Central memory CD4-positive, alpha-beta T cell (primary cell): Measurements from ENCODE around the gene DCAF6.
"Not testable (repeated sequence)": the region's sequence is repeated elsewhere in the genome, so short reads cannot be mapped to it uniquely, and the experiment has no call there.

Experiments used
- DNase-seq: peaks from one replicate; pipeline ENCODE4 v3.0.0; 2022
- total RNA-seq, 3 experiments: gene quantifications; one replicate each; lab custom pipeline; 2026; lab: John Stamatoyannopoulos, UW

Gene DCAF6
- 38.3 to 57.4 (median 47.1) reads per million in 3 experiments for total RNA-seq

- peak; percentile 99 for DNase-seq
Observed at GRCh38 chr1:167936068-167936929, at the start of gene DCAF6. TSS of gene DCAF6 (plus strand) at chr1:167936683. CDS start at chr1:167936912, 229 bp downstream.

GRCh38 chr1:167887187-167887586 lies 49.3 kb upstream of the DCAF6 start:
- not testable (repeated sequence) for DNase-seq

GRCh38 chr1:167890400-167890799 lies 46.1 kb upstream of the DCAF6 start:
- DNase-seq: no peak

- DNase-seq: no peak
Observed at GRCh38 chr1:167893798-167894197, 42.7 kb upstream of the DCAF6 start.

- no peak for DNase-seq
Observed at GRCh38 chr1:167898578-167899222, 37.8 kb upstream of the DCAF6 start.

GRCh38 chr1:167899253-167899681 lies 37.2 kb upstream of the DCAF6 start:
- no peak for DNase-seq

- DNase-seq: no peak
Observed at GRCh38 chr1:167900907-167901306, 35.6 kb upstream of the DCAF6 start.

- DNase-seq: no peak
Observed at GRCh38 chr1:167904652-167905130, 31.8 kb upstream of the DCAF6 start.

- DNase-seq: no peak
Observed at GRCh38 chr1:167905182-167905581, 31.3 kb upstream of the DCAF6 start.

- DNase-seq: no peak
Observed at GRCh38 chr1:167905671-167906070, 30.8 kb upstream of the DCAF6 start.

GRCh38 chr1:167909691-167910180 lies 26.7 kb upstream of the DCAF6 start:
- no peak for DNase-seq

GRCh38 chr1:167910530-167910929 lies 26.0 kb upstream of the DCAF6 start:
- no peak for DNase-seq

- DNase-seq: no peak
Observed at GRCh38 chr1:167911413-167911812, 25.1 kb upstream of the DCAF6 start.

GRCh38 chr1:167912294-167912693 lies 24.2 kb upstream of the DCAF6 start:
- no peak for DNase-seq

GRCh38 chr1:167913895-167914496 lies 22.5 kb upstream of the DCAF6 start, which contains the start of gene ADCY10:
TSS of gene ADCY10 (minus strand) at chr1:167914134. CDS start at chr1:167905140, 8,994 bp downstream.
- no peak for DNase-seq

GRCh38 chr1:167915569-167915968 lies 20.9 kb upstream of the DCAF6 start:
- no peak for DNase-seq

- DNase-seq: no peak
Observed at GRCh38 chr1:167916766-167917511, 19.5 kb upstream of the DCAF6 start.

- DNase-seq: no peak
Observed at GRCh38 chr1:167922023-167922422, 14.5 kb upstream of the DCAF6 start.

GRCh38 chr1:167922611-167923074 lies 13.8 kb upstream of the DCAF6 start:
- DNase-seq: no peak

GRCh38 chr1:167923324-167924056 lies 13.0 kb upstream of the DCAF6 start:
- no peak for DNase-seq

- DNase-seq: no peak
Observed at GRCh38 chr1:167924102-167924501, 12.4 kb upstream of the DCAF6 start.
